ENCODE measurements around the gene LCN10. TPM values are rescaled to one million over a fixed set of nuclear protein-coding genes. Genes with fewer than 3 reads are reported as not detected.

Gene LCN10
- total RNA-seq (2014; rRNA removed) (not detected in 2 replicates), Bru-seq, nascent RNA (not detected), BruChase-seq, experiment 1, labeled RNA remaining after a 6-hour chase (not detected), BruChase-seq, experiment 2, labeled RNA remaining after a 2-hour chase (not detected)
- long read RNA-seq, partial matches to known transcripts, result 1 of 1 reads
- long read RNA-seq, other reads (novel, unspliced or antisense), result 0 of 1 reads

GRCh38 chr9:136742591-136743391 lies at the start of gene LCN10:
TSS of gene LCN10 (minus strand) at chr9:136742940. CDS start at chr9:136742903, 37 bp downstream.
- no TSS peak for BruUV-seq (replicated peaks)
- CTCF ChIA-PET, result interaction anchor here (0.6 kb wide), 1 partner anchor 14 kb away, joined by 3 read pairs; no protein-coding TSS in a partner anchor
- no peak within 1 kb of the TSS for H3K4me3 ChIP-seq (ENCODE audit: low read length)
- H2AFZ ChIP-seq (ENCODE audit: low read length), result peak within 1 kb of the TSS; percentile 48; the same call in 1 of the 2 replicates
- H3K4me2 ChIP-seq (ENCODE audit: low read length), result peak within 1 kb of the TSS; percentile 64
- no peaks in the 10 kb centered on the region for H3F3A ChIP-seq (ENCODE audit: low read length, unreplicated experiment)
- H3K79me2 ChIP-seq (ENCODE audit: low read length), result no peaks in the 10 kb centered on the region
- POLR2A ChIA-PET (ENCODE audit: unreplicated experiment), result no interaction called here
- H3K9ac ChIP-seq (ENCODE audit: low read length), result no peak within 1 kb of the TSS
- H4K20me1 ChIP-seq (ENCODE audit: low read length), result no peaks in the 10 kb centered on the region
- ATAC-seq (peak; percentile 72), DNase-seq (peak; percentile 26)
- no peaks in the 10 kb centered on the region for H3K4me1 ChIP-seq (ENCODE audit: insufficient read depth, low read length)
- no peaks in the 10 kb centered on the region for H3K36me3 ChIP-seq (ENCODE audit: low read depth, low read length)
- TF ChIP-seq, protein P1, sequence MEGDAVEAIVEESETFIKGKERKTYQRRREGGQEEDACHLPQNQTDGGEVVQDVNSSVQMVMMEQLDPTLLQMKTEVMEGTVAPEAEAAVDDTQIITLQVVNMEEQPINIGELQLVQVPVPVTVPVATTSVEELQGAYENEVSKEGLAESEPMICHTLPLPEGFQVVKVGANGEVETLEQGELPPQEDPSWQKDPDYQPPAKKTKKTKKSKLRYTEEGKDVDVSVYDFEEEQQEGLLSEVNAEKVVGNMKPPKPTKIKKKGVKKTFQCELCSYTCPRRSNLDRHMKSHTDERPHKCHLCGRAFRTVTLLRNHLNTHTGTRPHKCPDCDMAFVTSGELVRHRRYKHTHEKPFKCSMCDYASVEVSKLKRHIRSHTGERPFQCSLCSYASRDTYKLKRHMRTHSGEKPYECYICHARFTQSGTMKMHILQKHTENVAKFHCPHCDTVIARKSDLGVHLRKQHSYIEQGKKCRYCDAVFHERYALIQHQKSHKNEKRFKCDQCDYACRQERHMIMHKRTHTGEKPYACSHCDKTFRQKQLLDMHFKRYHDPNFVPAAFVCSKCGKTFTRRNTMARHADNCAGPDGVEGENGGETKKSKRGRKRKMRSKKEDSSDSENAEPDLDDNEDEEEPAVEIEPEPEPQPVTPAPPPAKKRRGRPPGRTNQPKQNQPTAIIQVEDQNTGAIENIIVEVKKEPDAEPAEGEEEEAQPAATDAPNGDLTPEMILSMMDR (conservative IDR thresholded peaks at IDR 0.05; ENCODE audit: low read depth, low read length), result peak; percentile 53
- no peak for TF ChIP-seq EZH2phosphoT487 (IDR thresholded peaks at IDR 0.05; ENCODE audit: borderline replicate concordance, low read length)
- no peak within 1 kb of the TSS for H3K27ac ChIP-seq (ENCODE audit: low read length)
- H3K9me2 ChIP-seq (replicated peaks; ENCODE audit: low read length), result no peaks in the 10 kb centered on the region
- peaks cover 18% of the 10 kb centered on the region for H3K27me3 ChIP-seq (ENCODE audit: low read length)
- no peaks in the 10 kb centered on the region for H3K9me3 ChIP-seq (ENCODE audit: low read length)
- intact Hi-C loops (cut with micrococcal nuclease), result no loop called here

GRCh38 chr9:136791516-136792276 lies 49.0 kb upstream of the LCN10 start:
- peaks cover 2% of the 10 kb centered on the region; the same call in 1 of the 2 replicates for H3K36me3 ChIP-seq (ENCODE audit: low read depth, low read length)
- peak overlapping the region; percentile 68 for H3K4me3 ChIP-seq (ENCODE audit: low read length)
- ATAC-seq (peak; percentile 34), DNase-seq (peak; percentile 65)
- H3K9ac ChIP-seq (ENCODE audit: low read length), result peak overlapping the region; percentile 92
- peaks cover 22% of the 10 kb centered on the region for H3K4me1 ChIP-seq (ENCODE audit: insufficient read depth, low read length)
- TF ChIP-seq EZH2phosphoT487 (IDR thresholded peaks at IDR 0.05; ENCODE audit: borderline replicate concordance, low read length), result no peak
- no peak for TF ChIP-seq EZH2 (IDR thresholded peaks at IDR 0.05; ENCODE audit: low read length, unreplicated experiment)
- TF ChIP-seq, protein P1 (conservative IDR thresholded peaks at IDR 0.05; ENCODE audit: low read depth, low read length), result peak; percentile 95
- BruUV-seq (replicated peaks), result TSS peak; percentile 54
- no peaks in the 10 kb centered on the region for H4K20me1 ChIP-seq (ENCODE audit: low read length)
- intact Hi-C loops (cut with micrococcal nuclease), result loop anchor here (1.0 kb wide), 1 partner anchor 9 kb away; no protein-coding TSS in a partner anchor
- H3K27ac ChIP-seq (ENCODE audit: low read length), result peak overlapping the region; percentile 79
- ChIA-PET CTCF (no interaction called here), POLR2A (ENCODE audit: unreplicated experiment) (no interaction called here)
- H3K79me2 ChIP-seq (ENCODE audit: low read length), result peaks cover 13% of the 10 kb centered on the region
- H3K4me2 ChIP-seq (ENCODE audit: low read length), result peak overlapping the region; percentile 89
- no peaks in the 10 kb centered on the region for H3K9me3 ChIP-seq (ENCODE audit: low read length)
- H3F3A ChIP-seq (ENCODE audit: low read length, unreplicated experiment), result no peaks in the 10 kb centered on the region
- peak overlapping the region; percentile 54; the same call in 1 of the 2 replicates for H2AFZ ChIP-seq (ENCODE audit: low read length)
- H3K27me3 ChIP-seq (ENCODE audit: low read length), result no peaks in the 10 kb centered on the region
- H3K9me2 ChIP-seq (replicated peaks; ENCODE audit: low read length), result no peaks in the 10 kb centered on the region

Measured in PC-3 (cell line).